ENCODE data around the gene CPZ. TPM values are rescaled to one million over a fixed set of nuclear protein-coding genes. Genes with fewer than 3 reads are reported as not detected.
A peak's percentile ranks its signal among the peaks of the same experiment; 100 is the strongest.

The CPZ gene
- total and polyA plus RNA-seq, 8 donors = 0.09 to 0.86 (median 0.23) TPM

DNA sequence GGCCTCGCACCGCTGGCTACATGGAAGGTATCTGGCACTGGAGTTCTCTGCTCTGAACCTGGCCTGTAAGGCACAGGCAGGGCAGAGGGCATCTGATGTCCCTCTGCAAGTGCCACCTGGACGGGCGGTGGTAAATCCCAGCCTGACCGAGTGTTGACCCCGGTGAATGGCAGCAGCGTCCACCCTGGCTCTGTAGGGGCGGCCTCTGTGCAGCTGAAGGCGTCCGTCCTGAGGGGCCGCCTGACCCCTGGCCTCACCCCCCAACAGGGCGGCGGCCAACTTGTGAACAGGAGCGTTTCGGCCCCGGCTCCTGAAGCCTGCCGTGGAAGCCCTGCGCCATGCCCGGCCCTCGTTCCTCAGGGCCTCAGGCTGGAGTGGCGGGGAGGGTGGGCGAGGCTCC, 51.4 kb downstream of the CPZ start:
- Histone ChIP-seq H3K4me1 (no peaks in the 10 kb centered on the region), H3K4me3 (no peak overlapping the region), H3K27ac (no peak overlapping the region), H3K27me3 (no peaks in the 10 kb centered on the region), H3K9me3 (no peaks in the 10 kb centered on the region), H3K36me3 (no peaks in the 10 kb centered on the region)
- intact Hi-C loops (cut with DNase I) = no loop called here
- FAIRE-seq = no peak
- 62 to 68% methylated on average over 22 of the region's 22 CpGs for WGBS, 2 donors
- peak in 1 of 6 donors; percentile 47 for DNase-seq
- TF ChIP-seq, protein P1, sequence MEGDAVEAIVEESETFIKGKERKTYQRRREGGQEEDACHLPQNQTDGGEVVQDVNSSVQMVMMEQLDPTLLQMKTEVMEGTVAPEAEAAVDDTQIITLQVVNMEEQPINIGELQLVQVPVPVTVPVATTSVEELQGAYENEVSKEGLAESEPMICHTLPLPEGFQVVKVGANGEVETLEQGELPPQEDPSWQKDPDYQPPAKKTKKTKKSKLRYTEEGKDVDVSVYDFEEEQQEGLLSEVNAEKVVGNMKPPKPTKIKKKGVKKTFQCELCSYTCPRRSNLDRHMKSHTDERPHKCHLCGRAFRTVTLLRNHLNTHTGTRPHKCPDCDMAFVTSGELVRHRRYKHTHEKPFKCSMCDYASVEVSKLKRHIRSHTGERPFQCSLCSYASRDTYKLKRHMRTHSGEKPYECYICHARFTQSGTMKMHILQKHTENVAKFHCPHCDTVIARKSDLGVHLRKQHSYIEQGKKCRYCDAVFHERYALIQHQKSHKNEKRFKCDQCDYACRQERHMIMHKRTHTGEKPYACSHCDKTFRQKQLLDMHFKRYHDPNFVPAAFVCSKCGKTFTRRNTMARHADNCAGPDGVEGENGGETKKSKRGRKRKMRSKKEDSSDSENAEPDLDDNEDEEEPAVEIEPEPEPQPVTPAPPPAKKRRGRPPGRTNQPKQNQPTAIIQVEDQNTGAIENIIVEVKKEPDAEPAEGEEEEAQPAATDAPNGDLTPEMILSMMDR (IDR thresholded peaks at IDR 0.05) = no peak
- no peak for ATAC-seq

DNA sequence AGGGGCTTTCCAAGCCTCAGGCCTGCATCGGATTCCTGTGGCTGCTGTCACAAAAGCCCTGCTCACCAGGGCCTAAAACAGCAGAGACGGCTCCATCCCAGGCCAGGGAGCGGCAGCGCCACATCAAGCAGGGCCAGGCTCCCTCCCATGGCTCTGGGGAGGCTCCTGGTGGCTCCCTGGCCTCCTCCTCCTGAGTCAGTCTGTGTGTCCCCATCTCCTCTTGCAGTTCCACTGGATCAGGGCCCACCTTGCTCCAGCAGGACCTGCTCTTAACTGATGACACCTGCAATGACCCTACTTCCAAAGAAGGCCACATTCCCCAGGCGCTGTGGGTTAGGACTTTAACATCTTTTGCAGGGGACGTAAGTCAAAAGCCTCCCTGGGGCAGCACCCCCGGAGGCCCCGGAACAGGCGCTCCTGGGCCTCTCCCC, 51.9 kb downstream of the CPZ start:
- Histone ChIP-seq H3K27me3 (no peaks in the 10 kb centered on the region), H3K4me3 (no peak overlapping the region), H3K36me3 (no peaks in the 10 kb centered on the region), H3K9me3 (no peaks in the 10 kb centered on the region), H3K4me1 (no peaks in the 10 kb centered on the region), H3K27ac (no peak overlapping the region)
- FAIRE-seq (no peak), DNase-seq (peak in 1 of 6 donors; percentile 41), ATAC-seq (no peak)
- WGBS, 2 donors = 60 to 71% methylated on average over 9 of the region's 9 CpGs
- intact Hi-C loops (cut with DNase I) = no loop called here
- TF ChIP-seq, protein P1 (IDR thresholded peaks at IDR 0.05) = no peak

DNA sequence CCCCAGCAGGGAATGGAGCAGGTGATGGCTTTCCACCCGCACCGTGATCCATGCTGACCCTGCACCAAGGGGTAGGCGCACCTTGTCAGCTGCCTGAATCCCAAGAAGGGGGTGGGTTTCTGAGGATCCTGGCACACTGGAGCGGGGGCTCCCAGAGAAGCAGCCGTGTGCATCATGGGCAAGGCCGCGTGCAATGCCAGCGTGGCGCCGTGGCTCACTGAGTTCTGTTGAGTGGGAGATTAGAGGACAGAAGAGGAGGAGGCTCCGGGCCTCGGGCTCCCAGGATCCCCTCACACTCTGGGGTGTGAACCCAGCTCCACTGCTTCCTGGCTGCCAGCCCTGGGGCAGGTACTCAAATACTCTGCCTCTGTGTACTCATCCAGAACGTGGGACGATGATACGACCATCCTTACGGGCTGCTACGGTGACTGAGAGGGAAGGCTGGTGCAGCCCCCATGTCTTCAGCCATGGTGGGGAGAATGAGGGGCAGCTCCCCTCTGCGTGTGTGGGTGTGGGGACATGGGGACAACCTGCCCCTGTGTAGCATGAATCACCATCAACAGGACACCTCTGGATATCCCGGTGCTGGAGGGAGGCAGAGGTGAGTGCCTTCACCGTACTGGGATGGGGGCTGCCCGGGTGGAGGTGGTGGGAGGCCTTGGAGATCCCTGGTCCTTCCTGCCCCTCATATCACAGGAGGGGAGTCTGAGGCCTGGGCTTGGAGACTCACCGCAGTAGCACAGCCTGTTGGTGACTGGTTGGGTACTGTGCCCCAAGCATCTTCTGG, 52.6 kb downstream of the CPZ start:
- no peak overlapping the region for H3K27ac ChIP-seq
- FAIRE-seq (no peak), ATAC-seq (no peak), DNase-seq (peak in 1 of 6 donors; percentile 56)
- H3K27me3 ChIP-seq = no peaks in the 10 kb centered on the region
- intact Hi-C loops (cut with DNase I) = no loop called here
- WGBS, 2 donors = 72 to 85% methylated on average over 22 of the region's 22 CpGs
- no peak overlapping the region for H3K4me3 ChIP-seq
- H3K4me1 ChIP-seq = no peaks in the 10 kb centered on the region
- no peaks in the 10 kb centered on the region for H3K9me3 ChIP-seq
- TF ChIP-seq, protein P1 (IDR thresholded peaks at IDR 0.05) = no peak
- H3K36me3 ChIP-seq = no peaks in the 10 kb centered on the region

DNA sequence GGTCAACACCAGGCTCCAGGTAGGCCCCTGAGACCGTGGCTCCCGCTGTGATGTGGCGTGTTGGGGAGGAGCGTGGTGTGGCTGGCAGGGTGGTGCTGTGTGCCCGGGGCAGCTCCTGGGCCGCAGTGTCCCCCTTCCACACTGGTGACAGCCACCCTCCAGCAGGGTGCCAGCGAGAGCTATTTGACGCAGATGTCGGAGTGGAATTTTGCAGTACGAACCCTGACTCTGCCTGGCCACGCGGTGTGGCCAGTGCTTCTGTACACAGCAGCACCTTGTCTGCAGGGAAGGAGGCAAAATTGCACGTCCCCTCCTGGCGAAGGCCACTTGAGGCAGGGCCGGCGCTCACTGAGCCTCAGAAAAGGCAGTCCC, 53.2 kb downstream of the CPZ start:
- no peak overlapping the region for H3K27ac ChIP-seq
- no peak overlapping the region for H3K4me3 ChIP-seq
- TF ChIP-seq, protein P1 (IDR thresholded peaks at IDR 0.05) = no peak
- no peaks in the 10 kb centered on the region for H3K27me3 ChIP-seq
- intact Hi-C loops (cut with DNase I) = no loop called here
- peak in 1 of 6 donors; percentile 28 for DNase-seq
- WGBS, 2 donors = 67 to 76% methylated on average over 16 of the region's 16 CpGs
- FAIRE-seq = no peak
- H3K4me1 ChIP-seq = no peaks in the 10 kb centered on the region
- no peaks in the 10 kb centered on the region for H3K9me3 ChIP-seq
- no peaks in the 10 kb centered on the region for H3K36me3 ChIP-seq
- no peak for ATAC-seq

All from pancreas (tissue), 10 donors.